GM21529 (cell line): ENCODE results near the gene MTCL1.

Experiments
- ATAC-seq: cut with Tn5 transposase; IDR thresholded peaks from one replicate; pipeline ENCODE4 v1.9.1; 2021; ENCODE audit not compliant: unreplicated experiment

Gene MTCL1

DNA sequence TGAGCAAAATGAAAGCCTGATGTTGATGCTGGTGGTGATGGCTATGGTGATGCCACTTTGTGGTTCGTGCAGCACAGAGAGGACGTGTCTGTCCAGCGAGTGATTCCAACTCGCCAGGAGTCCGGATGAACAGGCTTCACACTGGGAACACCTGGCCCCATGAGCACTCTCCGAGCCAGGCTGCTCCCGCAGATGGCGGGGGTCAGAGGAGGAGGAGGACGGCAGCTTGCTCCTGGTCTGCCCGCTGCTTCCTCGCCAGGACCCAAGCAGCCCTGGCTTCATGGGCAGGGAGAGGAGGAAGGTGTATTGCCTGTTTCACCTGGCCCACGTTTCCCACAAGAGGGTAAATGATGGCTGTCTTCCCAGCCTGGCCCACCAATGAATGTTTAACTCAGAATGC lies 121.6 kb downstream of the MTCL1 start:
- ATAC-seq, result no peak

DNA sequence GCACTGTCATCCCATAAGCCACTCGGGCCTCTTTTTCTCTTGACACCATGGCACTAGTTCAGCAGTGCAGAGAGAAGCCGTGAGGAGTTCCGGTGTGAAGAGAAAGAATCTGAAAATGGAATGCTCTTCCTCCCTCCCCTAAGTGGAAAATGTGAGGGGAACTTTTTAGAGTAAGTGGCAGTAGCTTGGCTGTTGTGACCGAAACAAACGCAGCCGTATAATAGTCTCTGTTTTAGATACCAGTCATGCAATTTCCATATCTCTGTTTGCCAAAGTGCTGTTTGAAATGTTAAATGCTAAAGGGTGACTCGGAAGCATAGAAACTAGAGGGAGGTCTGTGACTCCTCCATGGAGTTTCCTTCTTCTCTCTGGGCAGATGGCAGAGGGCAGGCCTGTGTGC lies 122.9 kb downstream of the MTCL1 start:
- no peak for ATAC-seq

DNA sequence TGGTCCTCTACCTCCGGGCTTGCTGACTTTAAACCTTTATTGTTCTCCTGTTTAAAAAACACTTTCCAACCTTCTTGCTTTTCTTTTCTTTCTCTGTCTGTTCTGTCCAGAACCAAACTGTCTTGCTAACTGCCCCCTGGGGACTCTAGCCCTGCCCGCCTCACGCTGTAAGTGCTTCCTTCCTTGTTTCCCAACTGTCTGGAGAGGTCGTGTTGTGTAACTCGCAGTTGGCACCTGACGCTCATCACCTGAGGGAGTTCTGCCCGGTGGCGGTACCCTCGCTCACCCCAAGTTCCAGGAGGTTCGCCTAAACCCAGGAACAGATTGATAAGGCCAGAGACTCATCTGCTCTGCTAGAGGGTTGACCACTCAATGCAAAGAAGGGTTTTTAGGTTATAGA lies 123.4 kb downstream of the MTCL1 start:
- ATAC-seq, result no peak

DNA sequence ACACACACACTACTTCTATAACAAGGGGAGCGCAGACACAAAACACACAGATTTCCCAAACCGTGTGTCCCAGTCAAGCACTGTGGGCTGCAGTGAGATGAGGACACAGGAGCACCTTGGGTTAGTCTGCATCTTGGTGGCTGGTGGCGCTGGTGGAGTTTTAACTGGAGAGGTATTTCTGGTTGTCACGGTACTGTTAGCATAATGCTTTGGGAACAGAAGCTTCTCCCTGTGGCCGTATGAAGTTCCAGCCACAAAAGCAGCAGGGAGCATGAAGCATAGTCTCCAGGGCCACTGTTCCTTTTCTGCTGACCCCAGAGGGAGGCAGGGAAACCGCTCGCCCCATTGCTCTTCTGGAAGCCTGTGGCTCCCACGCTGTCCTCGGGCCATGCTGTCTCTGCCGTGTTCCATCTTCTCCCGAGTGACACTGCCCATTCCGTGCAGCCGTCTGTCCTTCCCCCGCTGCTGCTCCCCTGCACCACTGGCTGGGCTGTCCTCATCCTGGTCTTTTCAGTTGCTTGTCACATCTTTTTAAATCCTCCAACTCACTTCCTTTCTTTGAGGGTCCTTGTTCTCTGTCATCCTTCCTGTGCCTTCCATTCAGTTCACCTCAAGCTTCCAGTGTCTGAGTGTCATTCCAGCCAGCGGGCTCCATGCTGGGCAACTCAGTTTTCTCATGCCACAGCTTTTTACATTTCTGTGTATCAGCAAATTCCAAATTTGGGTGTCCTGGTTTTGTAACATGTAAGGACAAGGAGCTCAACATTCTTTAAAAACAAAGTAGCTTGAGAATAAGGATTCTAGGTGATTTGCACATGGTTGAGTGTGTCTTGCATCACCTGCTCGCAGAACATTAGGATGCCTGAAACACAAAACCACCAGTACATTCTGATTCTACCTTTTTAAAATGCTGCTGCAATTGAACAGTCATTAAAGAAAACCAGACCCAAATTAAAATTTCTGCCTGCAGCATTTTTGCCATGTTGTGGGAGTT lies 125.0 kb downstream of the MTCL1 start:
- no peak for ATAC-seq

DNA sequence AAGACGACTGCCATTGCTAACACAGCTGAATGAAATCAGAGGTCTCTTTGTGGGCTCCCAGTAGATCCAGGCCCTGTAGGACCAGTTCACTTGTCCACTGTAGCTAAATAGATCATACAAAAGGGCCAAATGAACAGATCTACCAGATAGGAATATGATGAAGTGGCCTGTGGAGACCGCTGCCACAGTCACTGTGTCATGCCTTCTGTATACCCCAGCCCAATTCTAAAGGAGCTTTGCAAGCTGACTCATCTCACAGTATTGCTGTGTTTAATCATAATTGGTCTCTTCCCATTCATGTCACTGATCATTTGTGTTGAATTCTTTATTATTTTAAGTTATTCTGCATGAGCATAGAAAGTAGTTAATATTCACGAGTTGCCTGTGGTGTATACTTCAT lies 125.8 kb downstream of the MTCL1 start:
- ATAC-seq, result no peak

DNA sequence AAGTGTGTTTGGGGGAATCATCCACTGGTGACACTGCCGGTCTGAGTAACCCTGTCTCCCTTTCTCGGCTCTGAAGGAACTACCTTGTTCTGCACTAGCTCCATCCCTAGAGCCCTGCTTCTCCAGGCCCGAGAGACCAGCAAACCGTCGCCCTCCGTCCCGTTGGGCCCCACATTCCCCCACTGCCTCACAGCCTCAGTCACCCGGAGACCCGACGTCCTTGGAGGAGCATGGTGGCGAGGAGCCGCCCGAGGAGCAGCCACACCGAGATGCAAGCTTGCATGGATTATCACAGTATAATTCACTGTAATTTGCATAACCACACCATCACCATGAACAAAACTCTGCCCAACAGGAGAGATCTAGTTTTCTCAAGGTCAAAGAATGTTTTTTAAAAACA lies 126.2 kb downstream of the MTCL1 start:
- no peak for ATAC-seq

DNA sequence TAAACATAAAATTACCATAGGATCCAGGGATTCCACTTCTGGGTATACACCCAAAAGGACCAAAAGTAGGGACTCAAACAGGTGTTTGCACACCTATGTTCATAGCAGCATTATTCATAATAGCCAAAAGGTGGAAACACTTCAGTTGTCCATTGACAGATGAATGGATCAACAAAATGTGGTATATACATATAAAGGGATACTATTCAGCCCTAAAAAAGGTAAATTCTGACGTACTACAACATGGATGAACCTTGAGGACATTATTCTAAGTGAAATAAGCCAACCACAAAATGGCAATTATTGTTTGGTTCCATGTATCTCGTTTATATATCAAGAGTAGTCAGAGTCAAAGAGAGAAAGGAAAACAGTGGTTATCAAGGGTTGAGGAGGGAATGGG lies 128.1 kb downstream of the MTCL1 start:
- ATAC-seq, result no peak

DNA sequence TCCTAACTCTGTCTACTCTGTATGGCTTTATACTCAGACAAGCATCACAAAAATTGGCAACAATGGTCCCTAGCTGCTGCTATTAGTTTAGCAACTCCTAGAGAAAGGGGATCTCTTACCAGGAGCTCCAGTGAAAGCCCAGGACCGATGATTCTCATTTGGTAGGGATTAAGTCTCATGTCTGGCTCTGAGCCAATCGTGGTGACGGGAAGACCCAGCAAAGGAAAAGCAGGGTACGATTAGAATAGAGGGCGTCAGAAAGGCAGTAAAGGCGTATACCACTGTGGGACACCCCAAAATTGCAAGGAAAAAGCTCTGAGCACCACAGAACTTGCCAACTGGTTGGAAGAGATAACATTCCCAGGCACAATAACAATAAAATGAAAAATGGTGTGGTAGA lies 129.5 kb downstream of the MTCL1 start:
- no peak for ATAC-seq

DNA sequence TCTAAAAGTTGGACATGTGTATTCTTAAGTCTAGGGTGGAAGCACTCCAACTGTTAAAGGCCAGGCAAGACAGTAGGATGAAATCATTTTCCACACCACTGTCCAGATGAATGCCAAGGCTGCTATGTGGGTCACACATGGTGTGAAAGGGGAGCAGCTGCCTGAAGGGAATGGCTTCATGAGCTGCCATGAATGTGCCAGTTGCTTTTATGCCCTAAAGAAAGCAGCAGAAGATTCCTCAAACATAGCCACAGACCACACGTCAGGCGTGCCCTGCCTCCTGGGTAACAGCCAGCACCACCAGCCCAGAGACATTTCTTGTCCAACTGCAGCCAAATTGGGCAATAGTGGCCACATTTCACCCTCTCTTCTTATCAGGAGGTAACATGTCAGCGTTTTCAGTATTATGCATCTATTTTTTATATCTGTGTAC lies 130.2 kb downstream of the MTCL1 start:
- ATAC-seq, result no peak

DNA sequence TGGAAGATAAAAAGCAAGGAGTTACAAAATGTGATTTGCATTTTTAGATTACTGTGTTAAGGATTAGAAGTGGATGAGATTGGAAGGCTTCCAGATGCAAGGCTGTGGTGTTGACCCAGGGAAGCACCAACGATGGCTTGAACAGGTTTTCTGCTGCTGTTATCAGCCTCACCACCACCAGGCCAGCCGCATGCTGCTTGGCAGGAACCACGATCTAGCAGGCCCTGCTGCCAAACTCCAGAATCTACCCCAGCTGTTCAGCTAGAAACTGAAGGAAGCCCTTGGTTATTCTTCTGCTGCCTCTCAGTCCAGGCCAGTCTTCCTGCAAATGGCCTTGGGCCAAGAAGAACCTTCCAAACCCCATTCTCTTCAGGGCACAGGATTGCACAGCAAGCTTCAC lies 133.9 kb downstream of the MTCL1 start:
- no peak for ATAC-seq

DNA sequence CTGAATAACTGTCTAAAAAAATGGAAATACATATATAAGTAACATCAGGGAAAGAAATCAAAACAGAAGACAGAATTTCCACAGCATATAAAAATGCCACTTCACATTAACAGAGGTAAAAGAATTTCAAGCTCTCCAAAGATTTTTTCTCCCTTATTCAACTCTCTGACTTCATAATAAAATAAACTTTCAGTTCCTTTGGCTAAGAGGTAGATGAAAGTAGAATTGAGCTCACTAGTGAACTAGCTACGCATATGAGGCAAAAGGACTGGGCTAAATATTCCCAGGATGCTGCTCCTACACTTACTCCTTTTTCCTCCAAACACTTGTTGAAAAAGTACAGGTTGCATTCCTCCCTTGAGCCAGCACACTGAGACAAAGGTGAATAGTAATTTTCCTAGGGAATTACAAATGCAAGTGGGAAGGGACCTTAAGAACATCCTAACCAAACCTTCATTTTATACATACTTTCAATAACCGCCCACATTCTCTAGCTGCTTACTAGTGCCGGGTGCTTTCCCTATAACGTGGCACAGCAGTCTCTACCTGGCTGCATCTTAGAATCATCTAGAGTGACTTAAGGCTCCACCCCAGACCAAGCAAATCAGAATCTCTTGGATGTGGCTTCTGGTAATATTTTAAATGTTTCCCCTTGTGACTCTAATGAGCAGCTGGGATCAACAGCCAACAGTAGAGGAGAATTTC lies 136.6 kb downstream of the MTCL1 start:
- ATAC-seq, result no peak

DNA sequence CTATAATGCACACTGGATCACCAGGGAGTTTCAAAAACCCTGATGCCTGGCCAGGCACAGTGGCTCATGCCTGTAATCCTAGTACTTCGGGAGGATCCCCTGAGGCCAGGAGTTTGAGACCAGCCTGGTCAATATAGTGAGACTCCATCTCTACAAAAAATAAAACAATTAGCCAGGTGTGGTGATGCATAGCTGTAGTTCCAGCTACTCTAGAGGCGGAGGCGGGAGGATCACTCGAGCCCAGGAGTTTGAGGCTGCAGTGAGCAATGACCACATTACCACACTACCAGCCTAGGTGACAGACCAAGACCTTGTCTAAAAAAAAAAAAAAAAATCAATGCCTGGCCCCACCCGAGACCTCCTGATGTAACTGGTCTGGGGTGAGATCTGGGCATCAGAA lies 137.2 kb downstream of the MTCL1 start:
- ATAC-seq, result no peak

DNA sequence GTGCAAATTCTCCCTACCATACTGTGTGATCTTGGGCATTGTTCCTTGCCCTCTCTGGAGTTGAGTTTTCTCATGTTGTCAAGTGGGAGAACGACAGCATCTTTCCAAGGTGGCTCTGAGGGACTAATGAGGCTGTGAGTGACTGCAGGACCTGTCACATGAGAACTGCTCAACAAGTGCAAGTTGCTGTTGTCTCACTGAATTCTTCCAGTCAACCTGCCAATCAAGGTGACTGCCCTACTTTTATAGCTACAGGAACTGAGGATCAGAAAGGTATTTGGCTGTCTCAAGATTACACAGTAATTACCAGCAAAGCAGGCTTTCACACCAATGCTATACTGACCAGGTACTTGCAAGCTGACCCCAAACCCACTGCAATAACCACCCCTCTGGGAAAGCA lies 137.6 kb downstream of the MTCL1 start:
- no peak for ATAC-seq

DNA sequence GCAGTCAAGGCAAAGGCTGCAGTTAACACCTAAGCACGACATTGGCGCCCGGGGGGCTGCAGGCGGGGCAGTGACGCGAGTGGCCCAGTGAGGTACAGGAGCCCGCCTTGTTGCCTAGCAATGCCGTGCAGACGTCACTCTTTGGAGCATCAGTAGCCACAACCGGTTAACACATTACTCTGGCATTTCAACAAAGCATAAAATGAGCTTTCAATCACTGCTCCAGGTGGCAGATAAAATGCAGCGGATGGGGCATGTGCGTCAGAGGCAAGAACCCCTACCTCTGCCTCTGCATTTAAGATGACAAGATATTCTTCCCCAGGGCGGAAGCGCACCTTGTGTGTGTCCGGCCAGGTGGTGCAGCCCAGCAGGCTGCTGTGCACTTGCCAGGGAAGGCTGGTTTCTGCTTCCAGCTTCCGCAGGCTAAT lies 139.4 kb downstream of the MTCL1 start:
- no peak for ATAC-seq

DNA sequence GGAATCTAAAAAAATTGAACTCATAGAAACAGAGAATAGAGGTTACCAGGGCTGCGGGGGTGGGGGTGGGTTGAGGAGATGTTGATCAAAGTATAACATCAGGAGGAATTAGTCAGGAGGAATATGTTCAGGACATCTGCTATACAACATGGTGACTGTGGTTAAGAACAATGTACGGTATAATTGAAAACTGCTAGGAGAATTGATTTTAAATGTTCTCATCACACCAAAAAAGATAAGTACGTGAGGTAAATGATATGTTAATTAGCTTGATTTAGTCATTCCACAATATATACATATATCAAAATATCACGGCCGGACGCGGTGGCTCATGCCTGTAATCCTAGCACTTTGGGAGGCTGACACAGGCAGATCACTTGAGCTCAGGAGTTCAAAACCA lies 140.2 kb downstream of the MTCL1 start:
- ATAC-seq, result no peak

DNA sequence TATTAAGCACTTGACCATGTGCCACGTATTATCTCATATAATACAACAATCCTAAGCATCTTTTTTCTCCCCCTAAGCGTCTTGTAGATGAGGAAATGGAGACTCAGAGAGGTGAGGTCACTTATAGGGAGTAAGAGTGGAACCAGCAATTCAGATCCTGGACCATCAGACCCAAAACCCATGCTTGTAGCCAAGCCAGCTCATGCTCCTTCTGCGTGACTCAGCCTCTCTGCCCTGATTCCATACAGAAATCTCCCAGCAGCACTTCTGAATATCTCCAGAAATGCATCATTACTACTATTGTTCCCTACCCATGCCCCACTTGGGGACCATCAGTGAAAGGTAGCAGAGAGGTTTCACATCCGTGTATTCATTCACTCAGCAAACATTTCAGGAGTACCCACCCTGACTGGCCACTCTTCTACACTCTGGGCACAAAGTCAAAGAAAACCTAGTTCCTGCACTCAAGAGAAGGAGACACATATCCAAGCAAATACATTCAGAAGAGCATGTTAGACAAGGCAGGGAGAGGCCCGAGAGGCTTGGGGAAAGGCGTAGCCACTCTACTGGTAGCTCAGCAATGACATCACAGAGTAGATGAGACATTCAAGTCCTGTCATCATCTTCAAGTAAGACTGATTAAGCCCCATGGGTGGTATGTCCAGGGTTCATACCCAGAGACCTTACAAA lies 141.9 kb downstream of the MTCL1 start:
- no peak for ATAC-seq

DNA sequence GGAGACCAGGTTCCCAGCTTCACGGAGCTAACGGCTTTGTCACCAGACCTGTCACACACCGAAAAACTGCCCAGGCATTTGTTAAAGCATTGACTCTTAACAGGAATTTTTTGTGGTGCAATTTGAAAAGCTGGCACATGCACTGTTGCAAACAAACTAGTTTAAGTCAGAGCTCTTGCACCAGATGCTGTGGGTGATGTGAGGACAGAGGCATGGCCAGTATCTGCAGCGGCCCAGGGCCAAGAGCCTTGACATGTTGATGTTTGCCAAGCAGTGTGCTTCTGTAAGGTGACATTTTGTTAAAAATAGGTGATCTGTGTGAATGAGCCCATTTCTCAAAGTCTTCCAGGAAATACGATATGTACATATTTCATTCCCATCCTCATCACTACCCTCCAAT lies 142.5 kb downstream of the MTCL1 start:
- ATAC-seq, result no peak

DNA sequence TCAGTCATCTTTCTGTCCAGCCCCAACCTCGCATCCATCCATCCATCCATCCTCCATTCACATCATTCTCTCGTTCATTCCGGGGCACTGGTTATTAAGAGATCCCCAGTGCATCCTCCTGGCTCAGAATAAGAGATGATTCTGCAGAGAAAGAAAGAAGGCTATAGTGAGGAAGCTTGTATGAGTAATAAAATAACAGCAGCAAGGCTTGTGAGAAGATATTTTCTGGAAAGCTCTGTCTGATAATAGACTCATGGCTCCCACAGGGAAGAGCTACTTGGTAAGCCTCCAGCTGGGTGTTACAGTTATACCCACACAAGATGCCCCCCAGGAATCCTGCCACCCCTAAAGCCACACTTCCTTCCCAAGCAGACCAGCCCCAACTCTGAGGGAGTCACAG lies 143.2 kb downstream of the MTCL1 start:
- no peak for ATAC-seq

DNA sequence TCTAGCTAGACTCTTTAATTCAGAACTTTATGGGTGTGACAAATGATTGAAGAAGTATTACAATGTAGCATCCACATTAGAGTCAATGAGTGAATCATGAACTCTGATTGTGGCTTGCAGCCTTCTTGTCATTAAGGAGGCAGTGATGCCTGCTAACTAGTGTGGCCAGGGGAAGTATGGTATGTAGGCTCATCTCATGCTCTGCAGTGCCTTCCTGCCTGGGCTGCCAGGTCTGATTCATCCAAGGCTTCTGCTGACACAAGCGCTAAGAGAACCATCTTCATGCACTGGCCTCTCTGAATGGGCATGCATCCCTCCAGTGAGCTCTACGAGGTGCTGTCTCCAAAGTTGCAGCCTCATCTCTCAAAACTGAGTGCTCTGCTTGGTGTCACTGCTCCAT lies 144.3 kb downstream of the MTCL1 start:
- ATAC-seq, result no peak

DNA sequence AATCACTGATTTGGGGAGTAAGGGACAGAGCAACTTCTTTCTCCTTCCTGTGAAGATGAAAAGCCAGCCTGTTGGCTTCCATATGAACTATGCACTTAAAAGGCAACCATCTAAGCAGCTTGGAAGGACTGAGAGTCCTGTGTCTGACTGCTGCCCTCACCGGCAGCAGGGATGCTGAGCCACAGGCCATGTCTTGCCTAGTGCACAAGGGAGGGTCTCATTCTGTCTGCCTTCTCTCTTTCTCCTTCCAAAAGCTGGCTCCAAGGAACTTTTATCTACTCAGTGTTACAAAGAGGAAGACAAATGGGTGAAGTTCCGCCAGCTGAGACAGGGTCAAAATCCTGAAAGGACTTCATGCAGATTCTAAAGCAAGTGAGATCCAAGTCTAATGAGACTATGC lies 146.3 kb downstream of the MTCL1 start:
- ATAC-seq, result no peak

DNA sequence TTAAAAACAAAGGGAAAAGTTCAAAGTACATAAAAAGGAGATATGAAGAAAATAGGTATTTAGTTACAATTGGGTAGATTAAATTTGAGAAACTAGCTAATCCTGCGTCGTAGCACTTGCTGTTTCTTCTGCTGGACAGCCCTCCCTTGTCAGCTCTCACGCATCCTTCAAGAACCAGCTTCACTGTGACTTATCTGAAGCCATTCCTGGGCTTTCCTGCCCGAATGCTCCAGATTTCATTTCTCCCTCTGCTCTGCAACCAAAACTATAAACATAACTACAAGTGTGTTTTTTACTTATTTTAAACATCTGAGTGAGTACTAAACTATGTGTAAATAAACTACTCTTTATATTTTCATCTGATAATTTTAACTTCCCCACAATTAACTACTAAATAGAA lies 149.2 kb downstream of the MTCL1 start:
- ATAC-seq, result no peak

DNA sequence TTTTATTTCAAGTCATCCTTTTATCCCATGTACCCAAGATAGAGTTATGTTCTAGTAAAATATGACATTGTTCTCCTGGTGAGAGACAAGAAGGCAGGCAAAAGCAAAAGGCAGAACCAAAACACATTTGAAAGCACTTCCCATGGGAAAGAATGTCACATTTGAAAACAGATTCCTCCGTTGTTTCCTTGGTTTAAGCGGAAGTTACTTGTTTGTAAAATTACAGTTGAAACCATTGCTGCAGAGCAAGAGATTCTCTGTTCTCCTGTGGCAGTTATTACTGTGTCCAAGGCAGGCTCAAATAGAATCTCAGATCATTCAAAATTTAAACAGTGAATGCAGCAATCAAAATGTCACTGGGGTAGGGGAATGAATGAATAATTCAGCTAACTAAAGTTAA lies 149.6 kb downstream of the MTCL1 start:
- ATAC-seq, result no peak
